ENCODE results near the gene CIB2. TPM values are rescaled to one million over a fixed set of nuclear protein-coding genes. Genes with fewer than 3 reads are reported as not detected.

CIB2 gene
- polyA plus RNA-seq, 1 donor from 2014 or later: 32.4 TPM

DNA sequence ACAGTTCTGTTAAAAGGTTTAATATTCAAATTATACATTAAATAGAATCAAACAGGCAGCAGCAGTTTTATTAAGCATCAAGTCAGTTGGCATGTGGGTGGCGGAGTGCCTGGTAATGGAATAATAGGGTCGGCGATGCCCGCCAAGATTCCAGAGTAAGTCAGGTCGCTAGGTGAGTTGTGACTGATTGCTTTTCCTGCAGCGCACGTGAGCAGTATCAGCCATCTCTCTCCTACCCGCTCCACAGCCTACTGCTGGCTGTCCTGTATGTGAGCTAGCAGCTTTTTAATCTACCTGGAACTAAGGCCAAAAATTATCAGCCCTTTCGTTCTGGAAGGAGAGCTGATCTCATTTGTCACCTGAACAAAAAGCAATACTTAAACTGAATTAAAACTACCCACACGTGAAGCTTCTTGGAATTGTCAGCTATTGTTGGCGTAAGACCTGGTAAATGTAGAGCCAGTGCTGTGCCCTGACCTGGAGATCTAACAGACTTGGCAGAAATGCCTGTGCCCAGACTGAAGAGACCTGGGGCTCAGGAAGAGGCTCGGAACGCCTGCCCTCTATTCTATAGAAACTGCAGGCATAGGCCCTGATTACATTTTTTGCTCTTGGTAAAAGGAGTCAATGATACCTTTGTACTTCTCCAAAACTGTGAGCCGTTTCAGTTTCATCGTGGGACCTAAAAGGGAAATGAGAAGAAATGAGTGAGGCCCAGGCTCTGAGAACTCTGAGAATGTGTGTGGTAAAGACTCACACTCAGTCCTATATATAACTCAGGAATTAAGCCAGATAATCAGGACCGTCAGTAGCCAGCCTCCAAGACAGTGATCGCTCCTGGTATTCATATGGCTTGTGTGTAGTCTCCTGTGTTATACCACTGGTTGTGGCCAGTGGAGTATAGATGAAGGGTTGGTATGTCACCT is 39.9 kb upstream of the CIB2 start:
- TF ChIP-seq, protein P1, sequence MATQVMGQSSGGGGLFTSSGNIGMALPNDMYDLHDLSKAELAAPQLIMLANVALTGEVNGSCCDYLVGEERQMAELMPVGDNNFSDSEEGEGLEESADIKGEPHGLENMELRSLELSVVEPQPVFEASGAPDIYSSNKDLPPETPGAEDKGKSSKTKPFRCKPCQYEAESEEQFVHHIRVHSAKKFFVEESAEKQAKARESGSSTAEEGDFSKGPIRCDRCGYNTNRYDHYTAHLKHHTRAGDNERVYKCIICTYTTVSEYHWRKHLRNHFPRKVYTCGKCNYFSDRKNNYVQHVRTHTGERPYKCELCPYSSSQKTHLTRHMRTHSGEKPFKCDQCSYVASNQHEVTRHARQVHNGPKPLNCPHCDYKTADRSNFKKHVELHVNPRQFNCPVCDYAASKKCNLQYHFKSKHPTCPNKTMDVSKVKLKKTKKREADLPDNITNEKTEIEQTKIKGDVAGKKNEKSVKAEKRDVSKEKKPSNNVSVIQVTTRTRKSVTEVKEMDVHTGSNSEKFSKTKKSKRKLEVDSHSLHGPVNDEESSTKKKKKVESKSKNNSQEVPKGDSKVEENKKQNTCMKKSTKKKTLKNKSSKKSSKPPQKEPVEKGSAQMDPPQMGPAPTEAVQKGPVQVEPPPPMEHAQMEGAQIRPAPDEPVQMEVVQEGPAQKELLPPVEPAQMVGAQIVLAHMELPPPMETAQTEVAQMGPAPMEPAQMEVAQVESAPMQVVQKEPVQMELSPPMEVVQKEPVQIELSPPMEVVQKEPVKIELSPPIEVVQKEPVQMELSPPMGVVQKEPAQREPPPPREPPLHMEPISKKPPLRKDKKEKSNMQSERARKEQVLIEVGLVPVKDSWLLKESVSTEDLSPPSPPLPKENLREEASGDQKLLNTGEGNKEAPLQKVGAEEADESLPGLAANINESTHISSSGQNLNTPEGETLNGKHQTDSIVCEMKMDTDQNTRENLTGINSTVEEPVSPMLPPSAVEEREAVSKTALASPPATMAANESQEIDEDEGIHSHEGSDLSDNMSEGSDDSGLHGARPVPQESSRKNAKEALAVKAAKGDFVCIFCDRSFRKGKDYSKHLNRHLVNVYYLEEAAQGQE (IDR thresholded peaks at IDR 0.05; ENCODE audit: borderline replicate concordance): no peak
- TF ChIP-seq EZH2 (IDR thresholded peaks at IDR 0.05; ENCODE audit: borderline replicate concordance, insufficient read depth, low read length, poor library complexity, severe bottlenecking): no peak
- TF ChIP-seq SMC3 (conservative IDR thresholded peaks at IDR 0.05; ENCODE audit: poor library complexity): no peak
- no peak for TF ChIP-seq TAF1 (IDR thresholded peaks at IDR 0.05; ENCODE audit: low read depth)
- no peak for TF ChIP-seq RAD21 (conservative IDR thresholded peaks at IDR 0.05)
- no peak for TF ChIP-seq CTCF (IDR thresholded peaks at IDR 0.05; ENCODE audit: poor library complexity, severe bottlenecking)
- TF ChIP-seq POLR2AphosphoS5 (IDR thresholded peaks at IDR 0.05): no peak
- no peak for TF ChIP-seq MXI1 (conservative IDR thresholded peaks at IDR 0.05; ENCODE audit: poor library complexity, severe bottlenecking)
- no peak for TF ChIP-seq EP300 (conservative IDR thresholded peaks at IDR 0.05; ENCODE audit: poor library complexity, severe bottlenecking)
- Histone ChIP-seq H2AFZ (ENCODE audit: low read depth, low read length) (no peak overlapping the region), H3K9me2 (ENCODE audit: insufficient read depth, low read length) (no peaks in the 10 kb centered on the region), H3K27ac (ENCODE audit: low read length) (no peak overlapping the region), H3K4me3 (ENCODE audit: low read length) (no peak overlapping the region), H4K20me1 (ENCODE audit: insufficient read depth) (no peaks in the 10 kb centered on the region), H3F3A (ENCODE audit: insufficient read depth, low read length, poor library complexity, severe bottlenecking) (no peaks in the 10 kb centered on the region), H3K79me2 (replicated peaks; ENCODE audit: insufficient read depth, low read length) (no peaks in the 10 kb centered on the region), H3K4me2 (ENCODE audit: low read length) (no peak overlapping the region), H3K36me3 (ENCODE audit: insufficient read depth, low read length) (peaks cover 17% of the 10 kb centered on the region), H3K9ac (ENCODE audit: low read length) (no peak overlapping the region), H3K9me3 (ENCODE audit: low read length) (no peaks in the 10 kb centered on the region), H3K27me3 (ENCODE audit: insufficient read depth, low read depth, low read length) (no peaks in the 10 kb centered on the region)

- Histone ChIP-seq H4K20me1 (ENCODE audit: insufficient read depth) (no peaks in the 10 kb centered on the region), H3K4me2 (ENCODE audit: low read length) (no peak overlapping the region), H3K79me2 (replicated peaks; ENCODE audit: insufficient read depth, low read length) (no peaks in the 10 kb centered on the region), H3K9me3 (ENCODE audit: low read length) (no peaks in the 10 kb centered on the region), H3K9me2 (ENCODE audit: insufficient read depth, low read length) (no peaks in the 10 kb centered on the region), H3F3A (ENCODE audit: insufficient read depth, low read length, poor library complexity, severe bottlenecking) (no peaks in the 10 kb centered on the region), H3K27ac (ENCODE audit: low read length) (no peak overlapping the region), H3K9ac (ENCODE audit: low read length) (no peak overlapping the region), H2AFZ (ENCODE audit: low read depth, low read length) (no peak overlapping the region), H3K36me3 (ENCODE audit: insufficient read depth, low read length) (peaks cover 17% of the 10 kb centered on the region), H3K4me3 (ENCODE audit: low read length) (no peak overlapping the region), H3K27me3 (ENCODE audit: insufficient read depth, low read depth, low read length) (no peaks in the 10 kb centered on the region)
- TF ChIP-seq EP300 (conservative IDR thresholded peaks at IDR 0.05; ENCODE audit: poor library complexity, severe bottlenecking) (no peak), RAD21 (conservative IDR thresholded peaks at IDR 0.05) (no peak), CTCF (IDR thresholded peaks at IDR 0.05; ENCODE audit: poor library complexity, severe bottlenecking) (no peak), TAF1 (IDR thresholded peaks at IDR 0.05; ENCODE audit: low read depth) (no peak), POLR2AphosphoS5 (IDR thresholded peaks at IDR 0.05) (no peak), SMC3 (conservative IDR thresholded peaks at IDR 0.05; ENCODE audit: poor library complexity) (no peak), MXI1 (conservative IDR thresholded peaks at IDR 0.05; ENCODE audit: poor library complexity, severe bottlenecking) (no peak), EZH2 (IDR thresholded peaks at IDR 0.05; ENCODE audit: borderline replicate concordance, insufficient read depth, low read length, poor library complexity, severe bottlenecking) (no peak)
- TF ChIP-seq, protein P1 (IDR thresholded peaks at IDR 0.05; ENCODE audit: borderline replicate concordance): no peak
These were observed 37.4 kb upstream of the CIB2 start for GRCh38 chr15:78168608-78169007.

Measured in neural cell (in vitro differentiated cells).